Measurements from ENCODE around the gene CNOT2. TPM values are rescaled to one million over a fixed set of nuclear protein-coding genes. Genes with fewer than 3 reads are reported as not detected.

CNOT2 gene
- polyA plus RNA-seq, 4 donors, result 108 to 138 (median 133) TPM

DNA sequence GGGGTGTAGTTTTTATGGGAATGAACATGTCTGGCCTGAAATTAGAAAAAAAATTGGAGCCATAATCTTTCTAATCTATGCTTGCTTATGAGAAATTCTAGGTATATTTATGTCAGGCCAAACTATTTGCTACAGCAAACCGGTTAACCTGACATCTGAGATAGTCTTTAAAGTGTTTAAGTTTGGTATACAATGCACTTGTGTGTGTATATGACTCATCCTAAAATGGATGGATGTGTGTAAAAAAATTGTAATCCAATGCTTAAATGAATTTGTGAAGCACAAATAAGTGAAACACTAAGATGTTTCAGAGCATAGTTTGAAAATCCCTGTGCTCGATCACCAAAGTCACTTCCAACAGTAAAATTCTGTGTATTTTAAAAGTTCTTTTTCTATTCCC lies 6.7 kb downstream of the CNOT2 start:
- DNase-seq (ENCODE audit: low read depth in 4 of 4, low spot score in 3 of 4), result no peak

DNA sequence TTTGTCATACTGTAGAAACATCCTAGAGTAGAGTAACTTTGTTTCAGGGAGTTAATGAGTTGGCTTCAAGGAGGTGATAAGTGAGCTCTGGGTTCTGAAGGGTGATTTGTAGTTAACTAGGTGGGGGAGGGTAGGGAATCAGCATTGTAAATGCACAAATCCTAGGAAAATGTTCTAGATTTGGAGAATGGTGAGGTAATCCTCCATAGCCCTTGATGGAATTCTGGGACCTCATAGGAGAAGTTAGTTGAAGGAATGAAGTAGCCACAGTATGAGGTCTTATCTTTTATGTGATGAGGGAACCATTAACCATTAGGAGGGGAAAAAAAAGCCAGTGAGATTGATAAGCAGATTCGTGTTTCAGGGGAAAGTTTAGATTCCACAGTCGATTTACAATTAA lies 8.0 kb downstream of the CNOT2 start:
- DNase-seq (ENCODE audit: low read depth in 4 of 4, low spot score in 3 of 4), result no peak

DNA sequence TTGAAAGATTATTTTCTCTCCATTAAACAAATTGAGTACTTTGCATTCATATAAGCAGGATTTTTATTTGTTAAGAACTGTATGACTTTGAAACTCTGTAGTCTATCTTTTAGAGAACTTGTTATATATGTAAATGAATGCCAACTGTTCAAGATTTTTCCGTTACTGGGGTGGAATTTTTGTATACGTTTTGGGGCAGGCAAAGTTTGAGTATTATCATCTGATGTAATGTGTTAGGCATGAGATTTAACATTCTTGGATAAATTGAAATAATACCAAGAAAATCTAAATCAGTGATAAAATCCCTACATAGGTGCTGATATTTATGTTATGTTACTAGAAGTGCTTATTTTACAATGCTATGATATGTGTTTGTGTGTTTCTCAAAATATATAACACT lies 8.4 kb downstream of the CNOT2 start:
- DNase-seq (ENCODE audit: low read depth in 4 of 4, low spot score in 3 of 4), result no peak

DNA sequence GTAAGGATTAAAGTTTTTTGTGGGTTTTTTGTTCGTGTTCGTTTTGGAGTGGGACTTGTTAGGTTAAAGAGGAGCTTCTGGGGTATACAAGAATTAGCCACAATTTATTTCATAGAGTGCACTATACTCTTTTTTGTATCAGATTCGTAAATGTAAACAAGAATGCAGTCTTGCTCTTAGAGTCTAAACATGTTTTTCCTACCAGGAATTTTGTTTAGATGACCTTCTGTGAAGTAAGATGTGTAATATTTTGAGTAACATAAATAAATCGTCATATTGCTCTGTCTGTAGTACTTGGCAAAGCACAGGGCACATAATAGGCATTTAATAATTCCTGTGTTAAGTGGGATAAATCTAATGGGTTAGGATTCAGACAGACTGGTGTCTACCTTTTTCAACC lies 9.6 kb downstream of the CNOT2 start:
- no peak for DNase-seq (ENCODE audit: low read depth in 4 of 4, low spot score in 3 of 4)

DNA sequence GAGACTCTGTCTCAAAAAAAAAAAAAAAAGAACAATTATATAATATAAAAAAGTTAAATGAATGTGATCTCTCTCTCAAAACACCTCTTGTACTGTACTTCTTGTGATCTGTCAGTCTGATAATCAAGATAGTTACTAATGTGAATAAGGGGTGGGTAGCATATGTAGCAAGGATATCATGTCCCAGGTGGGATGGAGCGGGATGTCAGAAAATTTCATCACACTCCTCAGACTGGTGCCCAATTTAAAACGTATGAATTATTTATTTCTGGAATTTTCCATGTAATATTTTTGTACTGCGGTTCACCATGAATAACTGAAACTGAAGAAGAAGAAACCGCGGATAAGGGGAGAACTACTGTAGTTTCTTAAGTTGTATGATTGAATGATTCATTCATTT lies 11.0 kb downstream of the CNOT2 start:
- DNase-seq (ENCODE audit: low read depth in 4 of 4, low spot score in 3 of 4), result no peak

DNA sequence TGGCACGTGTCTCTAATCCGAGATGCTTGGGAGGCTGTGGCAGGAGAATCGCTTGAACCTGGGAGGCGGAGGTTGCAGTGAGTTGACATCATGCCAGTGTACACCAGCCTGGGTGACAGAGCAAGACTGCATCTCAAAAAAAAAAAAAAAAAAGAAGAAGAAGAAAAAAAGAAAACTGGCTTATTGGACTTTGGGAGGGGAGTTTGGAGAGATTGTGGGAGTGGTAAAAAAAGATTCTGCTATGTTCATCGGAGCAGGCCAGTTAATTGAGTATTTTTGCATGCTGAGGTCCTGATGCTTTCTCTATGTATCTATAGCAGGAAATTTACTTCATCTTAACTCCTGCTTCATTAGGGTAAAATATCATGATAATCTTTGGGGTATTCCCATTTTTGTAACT lies 11.6 kb downstream of the CNOT2 start:
- DNase-seq (ENCODE audit: low read depth in 4 of 4, low spot score in 3 of 4), result no peak

DNA sequence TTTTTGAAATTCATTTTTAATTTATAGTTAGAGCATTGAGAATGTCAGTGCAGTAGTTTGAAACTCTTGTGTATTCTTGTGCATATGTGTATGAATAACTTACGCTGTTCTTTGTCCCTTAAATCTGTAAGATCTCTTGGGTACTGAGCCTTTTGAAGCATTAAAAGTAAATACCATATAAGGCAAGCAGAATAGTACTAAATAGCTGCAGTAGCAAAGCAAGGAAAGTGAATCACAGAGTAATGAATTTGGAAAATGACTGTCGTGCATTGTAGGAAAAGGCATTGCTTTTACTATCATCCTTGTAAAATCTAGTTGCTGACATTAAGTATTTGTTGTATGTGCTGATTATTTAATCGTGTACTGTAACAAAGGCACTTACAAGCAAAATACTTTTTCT lies 12.1 kb downstream of the CNOT2 start:
- no peak for DNase-seq (ENCODE audit: low read depth in 4 of 4, low spot score in 3 of 4)

DNA sequence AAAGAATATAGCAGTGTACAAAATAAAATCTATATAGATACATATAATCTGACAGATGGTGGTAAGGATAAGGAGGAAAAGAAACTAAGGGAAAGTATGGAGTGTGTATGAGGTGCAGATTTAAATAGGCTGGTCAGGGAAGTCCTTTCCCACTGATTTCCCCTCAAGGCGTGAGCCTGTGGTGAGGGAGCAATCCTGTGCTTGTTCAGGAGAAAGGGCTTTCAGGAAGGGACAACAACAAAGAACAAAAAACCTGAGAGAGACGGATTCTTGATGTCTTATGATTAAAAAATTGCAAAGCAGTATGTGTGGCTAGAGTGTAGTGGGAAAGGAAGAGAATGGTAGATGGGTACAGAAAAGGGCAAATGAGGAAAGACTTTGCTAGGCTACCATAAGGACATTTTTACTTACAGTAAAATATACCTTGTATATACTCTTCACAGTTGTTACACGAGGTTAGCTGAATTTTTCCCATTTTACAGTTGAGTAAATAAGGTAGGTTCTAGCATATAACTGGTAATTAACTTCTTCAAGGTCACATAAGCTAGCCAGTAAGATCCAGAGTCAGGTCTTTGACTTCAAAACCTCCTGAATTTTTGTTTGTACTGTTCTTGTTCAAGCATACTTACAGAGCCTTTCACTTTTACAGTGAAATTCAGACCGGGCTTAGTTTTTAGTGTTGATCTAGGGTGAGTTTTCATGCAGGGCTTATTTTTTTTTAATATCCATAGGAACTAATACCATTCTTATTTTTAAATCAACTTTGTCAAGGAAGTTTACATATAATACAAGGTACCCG lies 15.6 kb downstream of the CNOT2 start:
- DNase-seq (ENCODE audit: low read depth in 4 of 4, low spot score in 3 of 4), result no peak

DNA sequence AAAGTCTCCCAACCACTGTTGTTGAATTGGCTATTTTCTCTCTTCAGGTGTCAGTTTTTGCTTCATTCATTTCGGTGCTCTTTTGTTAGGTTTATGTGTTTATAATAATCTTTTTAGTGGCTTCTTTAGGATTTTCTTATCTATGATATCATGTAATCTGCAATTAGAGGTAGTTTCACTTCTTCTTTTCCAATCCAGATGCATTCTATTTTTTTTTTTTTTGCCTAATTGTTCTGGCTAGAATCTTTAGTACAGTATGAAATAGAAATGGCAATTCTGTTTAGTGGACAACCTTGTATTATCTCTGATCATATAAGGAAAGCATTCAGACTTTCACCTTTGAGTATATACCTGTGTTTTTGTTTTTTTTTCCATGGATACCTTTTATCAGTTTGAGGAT lies 17.4 kb downstream of the CNOT2 start:
- DNase-seq (ENCODE audit: low read depth in 4 of 4, low spot score in 3 of 4), result no peak

DNA sequence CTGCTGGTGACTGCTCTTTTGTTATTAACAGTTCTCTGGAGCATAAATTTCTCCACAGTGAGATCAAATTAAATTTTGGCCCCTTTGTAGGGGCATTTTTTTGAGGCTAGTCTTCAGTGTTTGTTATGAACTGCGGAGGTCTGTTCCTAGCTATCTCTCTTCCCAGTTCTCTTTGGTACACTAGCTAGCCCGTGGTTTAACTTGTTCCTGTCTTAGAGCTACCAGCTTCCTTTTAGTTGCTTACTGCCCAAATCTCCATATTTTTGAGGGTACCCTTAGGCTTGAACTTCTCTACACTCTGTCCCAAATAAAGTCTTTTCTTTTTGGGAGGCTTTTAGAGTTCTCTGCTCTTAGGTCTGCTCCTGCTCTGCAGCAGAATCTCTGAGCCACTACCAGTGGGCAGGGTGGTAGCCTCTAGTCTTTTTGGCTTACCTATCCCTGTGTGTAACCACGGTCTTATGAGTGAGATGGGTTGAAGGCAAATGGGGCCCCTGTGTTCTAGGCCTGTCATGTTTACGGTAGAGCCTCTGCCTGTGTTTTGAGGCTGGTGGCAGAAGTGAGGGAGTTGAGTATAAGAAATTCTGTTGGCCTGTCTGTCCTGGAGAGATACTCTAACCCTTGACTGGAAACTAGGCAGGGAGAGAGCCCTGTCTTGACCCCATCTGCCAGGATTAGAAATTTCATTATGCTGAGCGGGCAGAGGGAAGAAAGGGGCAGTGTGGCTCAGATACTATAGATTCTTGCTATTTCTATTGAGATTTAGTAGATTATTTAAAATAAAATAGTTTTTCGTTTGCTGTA lies 21.0 kb downstream of the CNOT2 start:
- no peak for DNase-seq (ENCODE audit: low read depth in 4 of 4, low spot score in 3 of 4)

DNA sequence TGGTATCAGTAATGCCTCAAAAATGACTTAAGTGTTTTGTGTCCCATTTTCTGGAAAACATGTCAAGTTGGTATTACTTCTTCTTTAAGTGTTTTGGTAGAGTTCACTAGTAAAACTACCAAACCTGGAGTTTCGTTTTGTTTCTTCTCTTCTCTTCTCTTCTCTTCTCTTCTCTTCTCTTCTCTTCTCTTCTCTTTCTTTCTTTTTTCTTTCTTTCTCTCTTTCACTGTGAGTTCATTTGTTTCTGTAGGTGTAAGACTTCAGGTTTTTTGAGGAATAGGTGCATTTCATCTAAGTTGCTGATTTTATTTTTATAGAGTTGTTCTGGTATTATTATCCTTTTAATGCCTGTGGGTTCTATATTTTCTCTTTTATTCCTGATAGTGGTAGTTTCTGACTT lies 21.9 kb downstream of the CNOT2 start:
- no peak for DNase-seq (ENCODE audit: low read depth in 4 of 4, low spot score in 3 of 4)

DNA sequence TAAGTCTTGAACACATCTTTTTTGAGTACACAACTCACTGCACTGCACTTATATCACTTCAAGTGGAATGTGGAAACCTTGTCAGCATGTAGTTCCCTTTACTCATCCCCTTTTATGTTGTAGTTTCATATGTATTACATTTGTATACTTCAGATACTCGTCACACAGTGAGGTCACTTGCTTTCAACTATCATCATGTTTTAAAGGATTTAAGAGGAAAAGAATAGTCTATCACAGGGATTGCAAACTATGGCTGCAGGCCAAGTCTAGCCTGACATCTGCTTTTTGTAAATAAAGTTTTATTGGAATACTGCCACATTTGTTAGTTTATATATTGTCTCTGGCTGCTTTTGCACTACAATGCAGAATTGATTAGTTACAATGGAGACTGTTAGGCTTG lies 24.3 kb downstream of the CNOT2 start:
- DNase-seq (ENCODE audit: low read depth in 4 of 4, low spot score in 3 of 4), result no peak

DNA sequence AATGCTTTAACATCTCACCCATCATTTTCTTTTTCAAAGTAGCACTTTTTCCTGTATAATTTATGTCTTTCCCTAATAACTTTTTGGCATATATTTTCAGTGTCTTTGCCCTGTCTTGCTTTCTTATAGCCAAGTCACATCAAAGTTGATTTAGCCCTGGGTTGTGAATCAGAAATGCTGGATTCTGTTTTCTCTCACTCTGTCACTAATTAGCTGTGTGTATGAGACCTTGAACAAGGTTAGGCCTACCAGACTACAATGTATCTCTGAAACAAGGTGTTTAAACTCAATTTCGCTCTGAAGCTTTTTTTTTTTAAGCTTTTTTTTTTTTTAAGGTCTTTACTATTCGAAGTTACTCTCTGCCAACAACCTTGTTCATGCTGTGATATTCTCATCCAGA lies 25.7 kb downstream of the CNOT2 start:
- no peak for DNase-seq (ENCODE audit: low read depth in 4 of 4, low spot score in 3 of 4)

DNA sequence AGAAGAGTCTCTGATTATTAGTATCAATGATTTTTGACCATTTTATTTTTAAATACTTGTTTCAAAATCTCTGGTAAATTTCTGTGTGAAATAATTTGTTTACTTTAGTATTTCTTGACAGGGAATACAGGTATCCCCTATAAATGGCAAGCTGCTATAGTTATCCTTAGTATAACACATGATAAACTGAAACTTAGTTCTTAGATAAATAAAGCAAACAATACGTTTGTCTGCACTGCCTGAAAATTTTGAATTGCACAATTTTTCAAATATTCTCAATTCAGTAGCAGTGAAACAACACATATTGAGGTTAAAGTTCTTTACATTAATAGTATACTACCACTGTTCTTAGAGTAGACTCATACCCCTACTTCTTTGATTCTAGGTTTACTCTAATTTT lies 26.9 kb downstream of the CNOT2 start:
- DNase-seq (ENCODE audit: low read depth in 4 of 4, low spot score in 3 of 4), result no peak

DNA sequence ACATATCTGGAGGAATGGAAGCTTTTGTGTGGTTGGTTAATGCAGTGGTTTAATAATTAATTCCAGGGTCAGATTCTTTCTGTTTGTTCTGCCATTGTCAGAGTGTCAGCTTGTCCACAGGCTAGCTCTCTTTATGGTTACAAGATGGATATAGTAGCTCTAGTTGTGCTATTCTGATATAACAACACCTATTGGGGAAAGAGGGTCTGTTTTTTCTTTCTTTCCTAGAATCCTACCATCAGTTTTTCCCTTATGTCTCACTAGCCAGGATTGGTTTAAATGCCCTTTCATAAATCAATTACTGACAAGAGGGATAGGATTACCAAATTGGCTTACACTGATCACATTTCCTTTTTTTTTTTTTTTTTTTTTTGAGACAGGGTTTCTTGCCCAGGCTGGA lies 27.8 kb downstream of the CNOT2 start:
- peak in 2 of 4 donors; percentile 9 to 13 for DNase-seq (ENCODE audit: low read depth in 4 of 4, low spot score in 3 of 4)

DNA sequence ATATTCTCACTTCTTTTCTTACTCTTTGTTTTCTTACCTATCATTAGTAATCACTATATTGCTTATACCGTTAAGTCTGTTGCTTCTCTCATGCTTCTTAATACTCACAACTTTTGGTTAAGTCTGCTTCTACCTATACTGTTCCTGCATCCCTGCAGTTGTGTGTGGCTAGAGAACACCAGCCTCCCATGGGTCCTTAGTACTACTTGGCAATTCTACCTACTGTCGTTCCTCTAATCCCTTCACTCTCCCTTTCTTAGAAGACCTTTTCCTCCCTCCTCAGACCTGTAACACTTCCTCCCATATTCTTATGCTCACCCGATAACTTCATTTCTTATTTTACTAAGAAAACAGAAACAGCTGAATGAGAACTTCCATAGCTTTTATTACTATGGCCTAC lies 29.3 kb downstream of the CNOT2 start:
- no peak for DNase-seq (ENCODE audit: low read depth in 4 of 4, low spot score in 3 of 4)

DNA sequence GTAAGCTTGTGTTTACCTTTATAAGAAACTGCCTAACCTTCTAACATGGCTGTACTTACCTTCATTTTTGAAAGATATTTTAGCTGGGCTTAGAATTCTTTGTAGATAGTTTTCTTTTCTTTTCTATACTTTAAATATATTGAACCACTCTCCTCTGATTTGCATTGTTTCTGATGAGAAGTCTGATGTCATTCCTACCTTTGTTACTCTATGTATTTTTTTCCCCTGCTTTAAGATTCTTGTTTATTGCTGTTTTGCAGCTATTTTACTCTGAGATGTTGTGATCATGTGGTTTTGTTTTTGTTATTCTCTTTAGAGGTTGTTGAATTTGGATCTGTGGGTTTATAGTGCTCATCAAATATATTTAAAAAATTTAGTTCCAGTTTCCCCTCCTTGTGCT lies 31.8 kb downstream of the CNOT2 start:
- DNase-seq (ENCODE audit: low read depth in 4 of 4, low spot score in 3 of 4), result no peak

DNA sequence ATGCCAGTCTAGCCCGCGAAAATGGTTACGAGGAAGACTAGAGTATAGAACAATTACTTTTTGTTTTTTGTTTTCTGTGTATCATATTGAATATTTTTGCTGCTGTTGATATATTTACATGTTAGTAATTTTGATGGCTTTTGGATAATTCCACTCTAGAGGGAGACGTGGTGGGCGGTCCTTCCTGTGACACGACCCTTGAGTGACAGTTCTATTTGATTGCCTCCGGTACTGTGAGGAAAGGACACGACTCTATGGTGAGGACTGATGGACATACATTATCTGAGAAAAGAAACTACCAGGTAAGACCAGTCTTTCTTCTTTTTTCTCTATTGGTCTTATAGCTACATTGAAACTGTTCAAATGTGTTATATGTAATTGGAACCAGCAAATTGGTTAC lies 34.7 kb downstream of the CNOT2 start:
- no peak for DNase-seq (ENCODE audit: low read depth in 4 of 4, low spot score in 3 of 4)

DNA sequence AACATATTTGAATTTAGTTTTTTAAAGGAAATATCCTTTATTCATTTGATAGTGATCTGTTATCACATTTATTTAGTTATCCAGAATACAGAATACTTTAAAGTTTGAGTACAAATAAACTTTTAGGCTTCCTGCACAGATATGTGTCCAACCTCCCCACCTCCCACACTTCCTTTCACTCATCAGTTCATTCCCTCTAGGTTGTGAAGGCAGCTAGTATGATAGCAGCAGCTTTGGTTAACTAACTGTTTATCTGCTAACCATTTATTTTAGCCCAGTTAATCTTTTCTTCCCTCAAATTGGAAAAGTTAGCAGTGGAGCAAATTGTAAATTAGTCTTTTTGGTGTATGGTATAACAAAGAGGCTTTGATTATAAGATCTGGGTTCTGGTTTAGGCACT lies 35.7 kb downstream of the CNOT2 start:
- DNase-seq (ENCODE audit: low read depth in 4 of 4, low spot score in 3 of 4), result no peak

DNA sequence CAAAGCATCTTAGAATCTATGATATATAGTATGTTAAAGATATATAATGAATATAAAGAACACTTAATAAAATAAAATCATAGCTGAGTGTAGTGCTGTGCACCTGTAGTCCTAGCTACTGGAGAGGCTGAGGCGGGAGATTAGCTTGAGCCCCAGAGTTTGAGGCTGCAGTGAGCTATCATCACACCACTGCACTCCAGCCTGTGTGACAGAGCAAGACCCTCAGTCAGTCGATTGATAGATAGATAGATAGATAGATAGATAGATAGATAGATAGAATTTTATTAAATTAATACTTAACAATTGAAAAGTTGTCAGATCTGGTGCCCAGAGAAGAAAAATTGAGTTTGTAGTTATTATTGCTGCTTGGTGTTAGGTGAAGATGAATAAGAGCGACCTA lies 40.0 kb downstream of the CNOT2 start:
- no peak for DNase-seq (ENCODE audit: low read depth in 4 of 4, low spot score in 3 of 4)

DNA sequence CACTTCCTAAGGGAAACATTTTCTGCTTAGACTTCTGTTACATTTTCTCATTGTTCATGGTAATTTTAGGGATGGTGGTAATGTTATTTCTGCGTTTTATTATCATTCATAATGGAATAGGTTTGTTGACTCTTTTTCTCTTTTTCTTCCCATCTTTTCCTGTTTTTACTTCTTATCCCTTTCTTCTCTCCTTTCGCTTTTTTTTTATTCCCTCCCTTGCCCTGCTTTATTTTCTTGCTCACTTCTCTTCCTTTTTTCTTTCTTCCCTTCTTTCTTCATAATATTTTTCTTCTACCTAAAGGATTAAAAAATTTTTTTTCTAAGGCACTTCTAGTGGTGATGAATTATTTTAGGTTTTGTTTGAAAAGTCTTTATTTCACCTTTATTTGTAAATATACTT lies 45.6 kb downstream of the CNOT2 start:
- no peak for DNase-seq (ENCODE audit: low read depth in 4 of 4, low spot score in 3 of 4)

DNA sequence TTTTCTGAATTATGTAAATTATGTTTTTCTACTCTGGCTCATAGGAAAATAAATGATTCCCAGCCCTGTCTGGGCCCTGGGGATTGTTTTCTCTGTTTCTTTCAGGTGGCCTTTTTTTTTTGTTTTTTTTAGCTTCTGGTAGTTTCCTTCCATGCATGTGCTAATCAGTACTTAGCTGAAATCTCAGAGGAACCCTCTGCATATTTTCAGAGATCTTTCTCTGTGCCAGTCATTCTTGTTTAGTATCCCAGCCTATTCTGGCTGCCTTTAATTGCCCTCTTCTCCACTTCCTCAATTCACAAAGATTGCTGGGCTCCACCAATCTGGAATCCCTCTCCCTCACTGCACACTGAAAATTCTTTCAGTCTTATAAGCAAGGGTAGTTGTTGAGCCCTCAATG lies 46.9 kb downstream of the CNOT2 start:
- DNase-seq (ENCODE audit: low read depth in 4 of 4, low spot score in 3 of 4), result no peak

Data from right renal pelvis (tissue), 4 donors.